Tibial nerve (tissue), 4 donors: ENCODE results near the gene RAB3D. TPM values are rescaled to one million over a fixed set of nuclear protein-coding genes. Genes with fewer than 3 reads are reported as not detected.

Experiments
- DNase-seq, 2 donors: peaks; one replicate each; pipeline ENCODE4 v3.0.0-alpha.2; 2019; ENCODE audit warnings: low spot score in 2 of 2
- H3K27ac ChIP-seq, 4 donors: fragments of 200-600 bp; sonication (generic) in 3 of 4; one replicate each; pipeline ENCODE4 v1.5.1; 2017 to 2019; ENCODE audit warnings: mild to moderate bottlenecking in 1 of 4
- H3K27me3 ChIP-seq, 2 donors: fragments of 200-600 bp; sonication (generic) in 1 of 2; one replicate each; pipeline versions ENCODE4 v1.5.1 to v1.6.0; 2017 to 2019
- H3K36me3 ChIP-seq, 3 donors: fragments of 200-600 bp; sonication (generic); one replicate each; pipeline ENCODE4 v1.5.1; 2018 to 2019
- H3K4me1 ChIP-seq, 4 donors: fragments of 200-600 bp; sonication (generic) in 3 of 4; one replicate each; pipeline ENCODE4 v1.5.1; 2017 to 2019
- H3K4me3 ChIP-seq, 4 donors: fragments of 200-600 bp; sonication (generic) in 3 of 4; one replicate each; pipeline ENCODE4 v1.5.1; 2017 to 2019; ENCODE audit warnings: mild to moderate bottlenecking in 1 of 4, moderate library complexity in 1 of 4
- H3K9me3 ChIP-seq, 4 donors: fragments of 200-600 bp; sonication (generic) in 3 of 4; one replicate each; pipeline ENCODE4 v1.5.1; 2017 to 2019
- EP300 ChIP-seq, 2 donors: sonication (generic); formaldehyde crosslinking; IDR thresholded peaks; one replicate each; pipeline ENCODE4 v1.6.1; 2017; ENCODE audit warnings: antibody characterized with exemption in 2 of 2, mild to moderate bottlenecking in 1 of 2
- POLR2A ChIP-seq, 2 donors: fragments of 450-650 bp; IDR thresholded peaks; one replicate each; pipeline ENCODE4 v1.6.1; 2017; ENCODE audit warnings: antibody characterized with exemption in 2 of 2, mild to moderate bottlenecking in 2 of 2, moderate library complexity in 2 of 2
- WGBS, 2 donors: methylation state at CpG; one replicate each; pipeline ENCODE4 v1.1.5; 2018; 5-methylcytosine and 5-hydroxymethylcytosine counted together
- total RNA-seq, 4 donors: library from RNA; depleted of rRNA; stranded (reverse); fragments of >200 nt; gene quantifications; one replicate each; pipeline ENCODE4 v1.1.0, GENCODE V29; 2016
- TF ChIP-seq, protein P1 (sequence below), 5 experiments: fragments of 200-600 bp in 3 of 5; fragments of 450-650 bp in 2 of 5; sonication (generic) in 3 of 5; IDR thresholded peaks; one replicate each; pipeline ENCODE4 v1.5.1; 2016 to 2019; ENCODE audit warnings: antibody characterized with exemption in 5 of 5, mild to moderate bottlenecking in 3 of 5, moderate library complexity in 2 of 5

The RAB3D gene
- total RNA-seq, 4 donors from 2014 or later: 12.9 to 20.8 (median 17.9) TPM

DNA sequence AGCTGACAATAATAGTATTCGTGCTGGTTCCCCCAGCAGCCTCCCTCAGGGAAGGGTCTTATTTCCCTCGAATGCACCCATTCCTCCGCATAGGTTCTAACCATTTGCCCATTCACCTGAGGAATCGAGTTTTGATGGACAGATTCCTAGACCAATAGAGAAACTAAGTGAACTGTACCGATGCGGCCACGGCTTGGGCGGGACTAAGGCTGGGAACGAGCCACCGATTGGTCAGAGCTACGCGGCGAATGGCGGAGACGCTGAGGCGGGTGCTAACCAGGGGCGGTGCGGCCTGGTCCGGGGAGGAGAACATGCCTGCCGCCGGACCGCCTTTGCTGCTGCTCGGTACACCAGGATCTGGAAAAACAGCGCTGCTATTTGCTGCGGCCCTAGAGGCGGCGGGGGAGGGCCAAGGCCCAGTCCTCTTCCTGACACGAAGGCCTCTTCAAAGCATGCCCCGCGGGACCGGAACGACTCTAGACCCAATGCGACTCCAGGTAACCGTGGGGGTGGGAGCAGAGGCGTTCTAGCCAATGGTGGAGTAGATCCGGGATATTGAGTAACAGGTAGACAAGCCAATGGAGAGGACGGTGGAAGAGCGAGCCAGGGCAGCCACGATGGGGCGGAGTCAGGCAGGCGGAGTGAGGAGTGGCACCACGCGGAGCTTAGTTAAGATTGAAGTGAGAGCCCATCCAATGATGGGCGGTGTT lies 35.1 kb upstream of the RAB3D start, which contains the start of gene SWSAP1:
SWSAP1 (plus strand) TSS at position 234 of the 710 bp plus-strand sequence; CDS start at position 249, 15 bp downstream.
- Histone ChIP-seq H3K9me3 (no peaks in the 10 kb centered on the region), H3K4me3 (peak within 1 kb of the TSS; percentile 54 to 75 (median 59)), H3K27ac (peak within 1 kb of the TSS; percentile 85 to 96 (median 92)), H3K36me3 (peaks cover 0 to 9% (median 0%) of the 10 kb centered on the region in 3 donors), H3K27me3 (no peaks in the 10 kb centered on the region), H3K4me1 (peaks cover 0 to 40% (median 15%) of the 10 kb centered on the region in 4 donors)
- peak; percentile 97 for DNase-seq
- TF ChIP-seq EP300 (IDR thresholded peaks at IDR 0.05) (peak; percentile 17 to 80), POLR2A (IDR thresholded peaks at IDR 0.05) (peak in 1 of 2 donors; percentile 22)
- TF ChIP-seq, protein P1, sequence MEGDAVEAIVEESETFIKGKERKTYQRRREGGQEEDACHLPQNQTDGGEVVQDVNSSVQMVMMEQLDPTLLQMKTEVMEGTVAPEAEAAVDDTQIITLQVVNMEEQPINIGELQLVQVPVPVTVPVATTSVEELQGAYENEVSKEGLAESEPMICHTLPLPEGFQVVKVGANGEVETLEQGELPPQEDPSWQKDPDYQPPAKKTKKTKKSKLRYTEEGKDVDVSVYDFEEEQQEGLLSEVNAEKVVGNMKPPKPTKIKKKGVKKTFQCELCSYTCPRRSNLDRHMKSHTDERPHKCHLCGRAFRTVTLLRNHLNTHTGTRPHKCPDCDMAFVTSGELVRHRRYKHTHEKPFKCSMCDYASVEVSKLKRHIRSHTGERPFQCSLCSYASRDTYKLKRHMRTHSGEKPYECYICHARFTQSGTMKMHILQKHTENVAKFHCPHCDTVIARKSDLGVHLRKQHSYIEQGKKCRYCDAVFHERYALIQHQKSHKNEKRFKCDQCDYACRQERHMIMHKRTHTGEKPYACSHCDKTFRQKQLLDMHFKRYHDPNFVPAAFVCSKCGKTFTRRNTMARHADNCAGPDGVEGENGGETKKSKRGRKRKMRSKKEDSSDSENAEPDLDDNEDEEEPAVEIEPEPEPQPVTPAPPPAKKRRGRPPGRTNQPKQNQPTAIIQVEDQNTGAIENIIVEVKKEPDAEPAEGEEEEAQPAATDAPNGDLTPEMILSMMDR (IDR thresholded peaks at IDR 0.05): peak in 1 of 5 experiments; percentile 47
- 1% methylated on average over 43 to 44 of the region's 44 CpGs for WGBS, 2 donors

DNA sequence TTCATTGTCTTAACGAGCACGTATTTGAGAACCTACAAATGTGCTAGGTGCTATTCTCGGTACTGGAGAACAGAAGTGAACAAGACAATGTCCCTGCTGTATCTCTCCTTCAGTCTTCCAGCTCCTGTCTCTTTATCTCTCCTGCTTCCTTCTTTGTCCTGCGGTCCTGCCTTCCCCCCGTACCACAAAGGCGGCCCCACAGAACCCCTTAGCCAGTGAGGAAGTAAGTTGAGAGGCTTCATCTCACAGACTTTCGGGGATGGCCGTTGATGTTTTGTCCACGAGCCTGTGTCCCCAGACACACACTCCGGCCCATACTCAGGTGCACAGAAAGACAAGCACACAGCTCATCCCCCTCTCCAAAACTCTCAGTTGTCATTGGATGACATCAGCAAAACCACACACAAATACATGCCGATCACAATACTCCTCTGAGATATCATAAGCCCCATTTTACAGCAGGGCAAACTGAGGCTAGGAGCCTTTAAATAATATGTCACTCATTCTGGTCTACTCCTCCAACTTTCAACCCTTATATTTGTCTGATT lies 34.5 kb upstream of the RAB3D start:
- H3K27me3 ChIP-seq: no peaks in the 10 kb centered on the region
- peak overlapping the region in 3 of 4 donors; percentile 54 to 75 (median 62) for H3K4me3 ChIP-seq
- 49 to 56% methylated on average over 11 of the region's 11 CpGs for WGBS, 2 donors
- peaks cover 0 to 16% (median 0%) of the 10 kb centered on the region in 3 donors for H3K36me3 ChIP-seq
- H3K27ac ChIP-seq: peak overlapping the region; percentile 85 to 96 (median 92)
- no peaks in the 10 kb centered on the region for H3K9me3 ChIP-seq
- no peak for DNase-seq
- TF ChIP-seq POLR2A (IDR thresholded peaks at IDR 0.05): no peak
- no peak for TF ChIP-seq EP300 (IDR thresholded peaks at IDR 0.05)
- TF ChIP-seq, protein P1 (IDR thresholded peaks at IDR 0.05): no peak
- peaks cover 0 to 40% (median 15%) of the 10 kb centered on the region in 4 donors for H3K4me1 ChIP-seq

DNA sequence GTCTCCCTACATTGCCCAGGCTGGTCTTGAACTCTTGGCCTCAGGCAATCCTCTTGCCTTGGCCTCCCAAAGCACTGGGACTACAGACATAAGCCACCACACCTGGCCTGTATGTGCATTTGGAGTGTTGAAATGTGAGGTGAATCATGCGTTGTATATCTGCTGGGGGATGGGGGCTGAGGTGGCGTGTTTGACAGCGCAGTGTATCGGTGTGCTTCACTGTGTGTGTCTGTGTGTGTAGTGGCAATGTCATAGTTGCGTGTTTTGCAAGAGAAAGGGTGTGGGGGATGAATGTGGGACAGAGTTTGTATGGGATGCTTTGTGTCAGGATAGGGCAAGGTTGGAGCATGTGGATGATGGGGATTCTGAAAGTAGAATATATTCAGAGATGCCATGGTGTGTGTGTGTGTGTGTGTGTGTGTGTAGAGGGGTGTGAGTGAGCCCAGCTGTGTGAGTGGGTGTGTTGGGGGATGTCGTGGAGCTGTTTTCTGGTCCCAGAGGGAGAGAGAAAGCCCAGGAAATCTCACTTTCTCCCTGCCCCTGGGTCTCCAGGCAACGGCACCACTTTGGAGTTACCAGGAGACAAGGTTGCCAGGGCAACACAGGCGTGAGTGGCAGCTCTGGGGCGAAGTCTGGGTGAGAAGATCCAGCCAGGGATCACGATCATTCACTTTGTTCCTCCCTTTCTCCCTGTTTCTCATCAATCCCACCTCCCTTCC lies 33.9 kb upstream of the RAB3D start:
- H3K27me3 ChIP-seq: no peaks in the 10 kb centered on the region
- TF ChIP-seq, protein P1 (IDR thresholded peaks at IDR 0.05): no peak
- TF ChIP-seq POLR2A (IDR thresholded peaks at IDR 0.05) (no peak), EP300 (IDR thresholded peaks at IDR 0.05) (no peak)
- no peaks in the 10 kb centered on the region for H3K9me3 ChIP-seq
- no peak overlapping the region for H3K4me3 ChIP-seq
- peaks cover 0 to 20% (median 0%) of the 10 kb centered on the region in 3 donors for H3K36me3 ChIP-seq
- whole genome bisulfite sequencing, 2 donors: 46 to 48% methylated on average over 10 of the region's 10 CpGs
- H3K4me1 ChIP-seq: peaks cover 0 to 35% (median 15%) of the 10 kb centered on the region in 4 donors
- DNase-seq: no peak
- H3K27ac ChIP-seq: no peak overlapping the region

DNA sequence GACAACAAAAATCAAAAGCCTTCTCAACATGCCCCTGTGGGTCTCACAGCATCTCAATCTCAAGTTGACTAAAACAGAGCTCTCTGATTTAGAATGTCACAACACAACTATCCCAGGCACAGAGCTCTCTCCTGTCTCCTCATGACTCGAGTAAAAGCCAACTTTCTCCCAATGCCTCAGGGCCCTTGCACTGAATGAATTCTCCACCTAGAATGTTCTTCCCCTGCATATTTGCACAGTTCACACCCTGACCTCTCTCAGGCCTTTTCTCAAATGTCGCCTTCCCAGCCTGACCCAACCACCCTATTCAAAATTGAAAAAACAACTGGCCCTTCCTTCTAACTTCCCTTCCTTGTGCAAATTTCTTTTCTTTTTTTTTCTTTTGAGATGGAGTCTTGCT lies 31.3 kb upstream of the RAB3D start:
- H3K4me3 ChIP-seq: no peak overlapping the region
- TF ChIP-seq, protein P1 (IDR thresholded peaks at IDR 0.05): no peak
- TF ChIP-seq POLR2A (IDR thresholded peaks at IDR 0.05) (no peak), EP300 (IDR thresholded peaks at IDR 0.05) (no peak)
- WGBS, 2 donors: 55 to 75% methylated on average over 2 of the region's 2 CpGs
- no peak overlapping the region for H3K27ac ChIP-seq
- peaks cover 0 to 32% (median 0%) of the 10 kb centered on the region in 3 donors for H3K36me3 ChIP-seq
- no peaks in the 10 kb centered on the region for H3K9me3 ChIP-seq
- H3K4me1 ChIP-seq: peaks cover 0 to 18% (median 8%) of the 10 kb centered on the region in 4 donors
- DNase-seq: no peak
- no peaks in the 10 kb centered on the region for H3K27me3 ChIP-seq
